Stimulated activated CD8-positive, alpha-beta memory T cell treated with anti-CD3 and anti-CD28 coated beads, Interleukin-4, amount 100 ng/mL, for 24 hours (primary cell): ENCODE measurements around the gene RYR2.

Source experiments
- DNase-seq: peaks from one replicate; pipeline ENCODE4 v3.0.0-alpha.2; 2020; ENCODE audit warnings: low read depth

Gene RYR2

GRCh38 chr1:237737448-237737847, 695.5 kb downstream of the RYR2 start:
- no peak for DNase-seq

DNA sequence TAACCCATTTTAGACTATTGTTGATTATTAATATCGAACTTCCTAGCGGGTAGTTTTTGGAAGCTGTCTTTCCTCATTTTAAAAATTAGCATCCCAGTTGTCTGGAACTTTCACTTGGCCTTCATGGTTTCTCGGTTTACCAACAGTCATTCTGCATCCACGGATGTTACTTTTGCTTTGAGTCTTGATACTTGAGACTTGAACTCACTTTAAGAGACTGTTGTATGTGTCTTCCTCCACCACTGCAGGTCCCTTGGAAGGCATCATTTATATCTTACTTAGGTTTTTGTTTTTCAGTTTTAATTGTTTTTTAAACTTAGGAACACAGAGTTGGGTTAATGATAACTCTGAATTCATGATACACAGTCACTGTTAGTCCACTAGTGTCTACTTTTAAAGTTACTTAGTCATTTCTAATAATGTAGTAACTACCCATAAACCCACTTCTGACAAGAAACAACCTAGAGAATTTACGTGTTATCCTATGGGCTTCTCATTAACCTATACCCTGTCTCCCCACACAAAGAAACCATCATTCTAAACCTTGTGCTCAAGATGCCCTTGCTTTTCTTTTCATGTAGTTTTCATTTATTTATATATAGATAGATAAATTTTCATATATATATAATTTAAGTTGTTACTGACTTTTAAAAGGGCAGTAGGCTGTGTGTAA, 696.1 kb downstream of the RYR2 start:
- DNase-seq = no peak

DNA sequence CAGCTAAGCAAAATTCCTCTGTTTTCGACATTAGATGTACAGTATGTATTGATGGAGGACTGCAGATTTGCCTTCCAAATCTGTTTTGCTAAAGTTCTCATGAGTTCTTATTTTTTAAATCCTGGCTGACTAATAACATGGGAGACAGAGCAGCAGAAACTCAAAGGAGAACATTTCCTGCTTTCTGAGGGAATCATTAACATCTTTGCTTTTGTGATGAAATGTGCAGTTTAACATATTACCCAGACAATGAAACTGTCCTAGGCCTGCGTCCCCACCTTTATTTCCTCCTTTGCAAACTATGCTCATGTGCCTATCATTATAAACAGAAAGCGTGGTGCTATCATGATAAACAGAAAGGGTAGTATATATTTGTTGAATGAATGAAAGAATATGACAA, 698.9 kb downstream of the RYR2 start:
- no peak for DNase-seq

- no peak for DNase-seq
These were observed 703.6 kb downstream of the RYR2 start for GRCh38 chr1:237745545-237745944.

DNA sequence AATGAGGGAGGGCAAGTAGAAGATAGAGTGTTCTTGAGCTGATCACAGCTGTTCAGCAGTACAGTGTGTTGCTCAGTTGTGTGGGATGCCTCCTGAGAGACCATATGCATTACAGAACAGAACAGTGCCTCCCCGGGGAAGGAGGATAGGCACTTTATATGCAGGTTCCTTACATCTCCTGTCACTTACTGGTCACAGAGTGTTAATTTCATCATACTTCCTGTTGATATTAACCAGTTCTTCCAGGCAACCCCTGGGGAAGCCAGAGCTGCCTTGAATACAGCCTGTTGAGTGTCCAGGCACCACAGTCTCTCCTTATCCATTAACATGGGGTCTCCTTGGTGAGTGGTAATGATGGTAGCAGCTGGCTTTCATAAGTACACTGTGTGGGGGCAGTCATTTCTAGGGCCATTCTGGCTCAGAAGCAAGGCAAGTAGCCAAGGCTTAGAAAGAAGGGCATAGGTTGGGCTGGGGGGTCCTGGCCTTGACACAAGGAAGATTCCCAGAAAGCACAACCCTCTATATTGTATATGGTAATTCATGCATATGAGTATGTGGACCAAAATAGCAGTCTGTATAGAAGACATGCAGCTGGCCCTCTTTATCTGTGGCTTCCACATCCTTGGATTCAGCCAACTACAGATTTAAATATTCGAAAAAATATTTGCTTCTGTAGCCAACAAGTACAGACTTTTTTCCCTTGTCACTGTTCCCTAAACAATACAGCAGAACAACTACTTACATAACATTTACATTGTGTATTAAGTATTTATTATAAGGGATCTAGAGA, 706.4 kb downstream of the RYR2 start:
- no peak for DNase-seq

DNA sequence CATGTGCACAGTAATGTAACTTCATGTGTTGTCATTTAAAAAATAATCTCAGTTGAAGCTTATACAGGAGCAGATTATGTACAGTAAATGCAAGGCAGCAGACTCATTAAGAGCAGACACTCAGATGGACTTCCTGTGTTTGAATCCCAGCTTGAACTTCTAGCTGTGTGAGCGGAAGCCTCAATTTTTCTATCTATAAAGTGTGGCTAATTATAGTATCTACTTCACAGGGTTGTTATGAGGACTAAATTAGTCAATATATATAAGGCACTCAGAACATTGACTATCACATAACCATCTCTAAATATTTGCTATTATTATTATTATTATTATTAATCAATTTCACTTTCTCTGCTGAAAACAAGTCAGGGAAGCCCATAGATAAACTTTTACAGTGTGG, 707.1 kb downstream of the RYR2 start:
- no peak for DNase-seq

DNA sequence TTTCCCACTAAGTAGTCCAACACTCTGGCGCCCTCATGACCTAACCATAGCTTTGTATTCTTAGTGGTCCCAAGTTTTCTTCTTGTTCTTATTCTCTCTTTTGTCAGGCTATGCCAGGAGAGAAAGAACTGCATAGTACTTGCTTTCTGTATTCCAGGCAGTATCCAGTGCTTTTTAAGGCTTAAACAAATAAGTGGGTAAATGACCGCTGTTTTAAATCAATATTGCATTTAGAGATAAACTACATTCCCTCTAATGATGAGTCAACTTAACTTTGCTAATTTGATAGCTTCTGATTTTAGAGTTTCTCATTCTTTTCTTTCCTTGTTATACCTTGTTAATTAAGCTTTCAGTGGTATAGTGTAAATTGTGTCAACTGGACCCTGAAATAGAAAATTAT, 709.1 kb downstream of the RYR2 start:
- no peak for DNase-seq

- DNase-seq = no peak
These were observed 712.6 kb downstream of the RYR2 start for GRCh38 chr1:237754627-237755026.

- DNase-seq = no peak
These were observed 714.5 kb downstream of the RYR2 start for GRCh38 chr1:237756304-237756967.

DNA sequence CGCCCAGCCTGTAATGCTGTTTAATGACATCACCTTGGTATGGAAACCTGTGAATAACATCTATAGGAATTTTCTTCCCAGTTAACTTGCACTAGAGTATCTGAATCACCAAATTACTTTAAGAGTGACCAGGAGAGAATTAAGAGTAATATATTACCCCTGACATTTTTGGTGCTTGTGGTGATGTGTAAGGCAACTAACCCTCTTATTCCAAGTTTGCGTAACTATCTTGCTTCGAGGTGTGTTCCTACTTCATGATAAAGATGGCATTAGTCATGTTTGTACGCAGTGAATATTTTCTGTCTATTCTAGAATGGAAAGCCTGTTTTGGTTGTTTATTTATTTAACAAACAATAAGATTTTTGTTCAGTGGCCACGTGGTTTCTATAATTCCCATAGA, 717.4 kb downstream of the RYR2 start:
- DNase-seq = no peak

DNA sequence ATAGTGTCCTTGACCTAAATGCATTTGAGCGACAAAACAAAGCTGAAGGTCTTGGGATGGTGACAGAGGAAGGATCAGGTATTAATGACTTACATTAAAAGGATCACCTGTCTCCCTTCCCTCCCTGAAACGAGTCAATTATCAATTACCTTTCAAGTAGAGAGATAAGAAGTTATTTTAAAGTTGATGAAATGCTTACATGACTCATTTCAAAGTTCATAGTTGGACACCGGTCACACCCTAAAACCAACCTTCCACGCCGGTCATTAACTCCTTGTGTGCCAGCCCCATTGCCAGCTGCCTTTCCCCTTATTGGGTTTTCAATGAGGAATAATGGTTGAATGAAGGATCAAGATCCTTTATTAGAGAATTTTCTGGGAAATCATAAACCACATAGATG, 719.0 kb downstream of the RYR2 start:
- no peak for DNase-seq

- DNase-seq = no peak
These were observed 721.2 kb downstream of the RYR2 start for GRCh38 chr1:237763137-237763536.

- no peak for DNase-seq
These were observed 721.8 kb downstream of the RYR2 start for GRCh38 chr1:237763751-237764150.

GRCh38 chr1:237769916-237770315, 727.9 kb downstream of the RYR2 start:
- no peak for DNase-seq

DNA sequence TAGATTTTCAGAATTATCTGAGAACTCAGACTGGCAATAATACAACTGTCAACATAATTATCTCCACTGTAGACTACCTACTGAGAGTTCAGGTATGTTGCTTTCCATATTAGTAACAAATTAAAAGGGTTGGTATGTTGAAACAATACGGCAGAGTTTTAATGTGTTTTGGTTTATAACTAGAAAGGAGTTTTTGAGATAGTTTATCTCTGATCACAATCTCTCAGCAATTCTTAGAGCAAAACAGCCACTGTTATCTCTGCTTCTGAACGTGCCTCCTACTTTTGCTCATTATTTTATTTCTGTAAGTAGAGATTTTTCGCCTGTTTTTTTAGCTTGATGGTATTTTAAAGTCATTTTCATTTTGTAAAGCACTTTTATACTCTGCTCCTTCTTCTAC, 730.0 kb downstream of the RYR2 start:
- no peak for DNase-seq

- no peak for DNase-seq
These were observed 732.3 kb downstream of the RYR2 start for GRCh38 chr1:237774246-237774645.

DNA sequence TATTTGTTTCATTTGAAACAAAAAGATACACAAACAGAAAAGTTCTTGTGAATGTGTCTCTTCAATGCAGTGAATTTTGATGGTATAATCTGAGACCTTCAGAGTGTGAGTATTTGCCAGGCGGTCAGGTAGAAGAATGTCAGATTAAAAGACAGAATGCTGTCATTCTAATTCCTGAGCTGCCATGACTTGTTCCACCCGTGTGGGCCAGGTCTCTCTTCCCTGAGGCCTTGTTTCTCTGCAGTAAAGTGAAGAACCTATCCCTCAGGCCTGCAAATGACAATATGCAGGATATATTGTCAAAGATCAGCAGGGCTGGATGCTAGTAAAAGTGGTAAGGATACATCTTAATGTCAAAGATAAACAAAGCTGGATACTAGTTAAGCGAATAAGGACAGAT, 737.4 kb downstream of the RYR2 start:
- DNase-seq = no peak

DNA sequence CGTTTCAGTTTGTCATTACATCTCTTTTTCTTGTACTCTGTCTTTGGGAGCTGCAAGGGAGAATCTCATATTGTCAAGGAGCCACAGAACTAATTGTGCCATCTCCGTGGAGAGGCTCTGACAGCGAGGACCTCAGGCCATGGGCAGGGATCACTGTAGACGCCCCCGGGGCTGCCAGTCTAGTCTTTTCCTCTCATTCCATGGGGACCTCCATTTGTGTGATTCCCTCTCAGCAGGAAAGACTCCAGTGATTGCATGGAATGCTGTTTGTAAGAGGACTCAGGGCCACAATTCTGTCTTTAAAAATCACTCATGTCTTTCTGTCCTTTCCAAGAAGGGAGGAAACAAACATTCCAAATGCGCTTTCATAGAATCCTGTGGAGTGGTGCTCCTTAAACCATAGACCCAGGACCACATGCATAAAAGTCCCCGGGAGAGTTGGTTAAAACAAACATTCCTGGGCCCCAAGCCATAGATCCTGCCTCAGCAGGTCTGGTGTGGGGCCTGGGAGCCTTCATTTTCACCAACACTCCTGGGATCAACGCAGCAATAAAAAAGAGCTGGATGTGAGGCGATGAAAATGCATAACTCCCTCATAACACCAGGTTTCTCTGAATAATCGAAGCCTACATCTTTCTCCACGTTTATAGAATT, 744.2 kb downstream of the RYR2 start:
- no peak for DNase-seq

DNA sequence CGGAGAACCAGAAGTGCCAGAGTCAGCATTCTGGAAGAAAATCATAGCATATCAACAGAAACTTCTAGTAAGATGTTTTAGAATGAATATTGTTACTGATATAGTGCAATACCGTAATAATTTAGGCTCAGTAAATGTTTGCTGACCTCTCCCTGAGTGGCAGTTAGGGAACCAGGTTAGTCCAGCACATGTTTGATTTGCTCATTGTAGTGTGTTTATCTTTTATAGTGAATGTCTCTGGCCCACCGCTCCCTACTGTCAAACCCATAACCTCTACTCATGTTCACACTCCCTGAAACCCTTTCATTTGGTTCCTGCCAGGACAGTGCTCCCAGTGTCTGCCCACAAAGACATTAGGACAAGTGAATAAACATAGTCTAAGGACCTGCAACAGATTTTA, 746.1 kb downstream of the RYR2 start:
- DNase-seq = no peak

- DNase-seq = no peak
These were observed 747.6 kb downstream of the RYR2 start for GRCh38 chr1:237789619-237790018.

DNA sequence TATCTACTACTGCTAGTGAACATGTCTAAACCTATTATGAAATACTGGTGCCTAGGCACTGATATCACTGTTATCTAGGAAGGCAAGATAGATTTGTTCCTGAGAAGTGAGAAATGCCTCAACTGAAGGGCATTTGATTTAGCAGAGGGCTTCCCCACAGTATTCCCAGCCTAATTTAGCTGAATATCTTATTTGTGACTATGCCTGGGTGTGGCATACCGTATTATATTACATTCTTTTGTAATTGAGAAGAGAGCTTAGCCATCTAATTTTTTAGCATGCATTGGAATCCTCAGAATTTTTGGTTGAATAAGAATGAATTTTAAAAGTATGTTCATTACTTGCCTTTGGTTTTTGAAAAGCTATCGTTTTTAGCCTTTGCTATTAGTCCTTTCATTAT, 749.6 kb downstream of the RYR2 start:
- no peak for DNase-seq

DNA sequence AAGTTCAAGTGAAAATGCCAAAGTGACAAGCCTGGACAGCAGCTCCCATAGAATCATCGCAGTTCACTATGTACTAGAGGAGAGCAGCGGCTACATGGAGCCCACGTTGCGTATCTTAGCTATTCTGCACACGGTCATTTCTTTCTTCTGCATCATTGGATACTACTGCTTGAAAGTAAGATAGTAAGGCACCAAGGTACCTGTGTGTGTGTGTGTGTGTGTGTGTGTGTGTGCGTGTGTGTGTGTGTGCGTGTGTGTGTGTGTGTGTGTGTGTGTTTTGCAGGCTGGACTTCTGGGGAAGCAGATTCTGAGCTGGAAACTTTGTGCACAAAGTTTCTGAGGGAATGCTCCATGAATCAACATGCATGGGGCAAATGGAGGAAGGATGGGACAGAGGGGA, 750.2 kb downstream of the RYR2 start:
- no peak for DNase-seq

DNA sequence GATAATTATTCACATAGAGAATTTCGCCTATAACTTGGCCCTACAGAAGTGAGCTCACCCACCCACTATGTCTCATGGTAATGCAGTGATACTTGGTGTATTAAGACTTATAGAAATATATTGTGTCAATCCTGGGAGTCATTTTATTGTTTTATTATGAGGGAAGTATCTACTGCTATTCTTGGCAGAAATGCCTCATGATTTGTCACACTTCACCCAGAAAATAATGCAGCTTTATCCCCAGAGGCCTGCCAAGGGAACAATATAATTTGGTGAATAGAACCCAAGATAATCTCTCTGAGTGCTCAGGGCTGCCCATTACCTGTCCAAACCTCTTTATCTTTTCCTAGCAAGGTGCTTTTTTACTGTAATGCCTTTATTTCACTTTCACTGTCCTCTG, 750.7 kb downstream of the RYR2 start:
- DNase-seq = no peak
